ENCODE measurements around the gene PATJ. TPM values are rescaled to one million over a fixed set of nuclear protein-coding genes. Genes with fewer than 3 reads are reported as not detected.

The PATJ gene
- total RNA-seq, 1 donor from 2014 or later = 39.4 TPM

DNA sequence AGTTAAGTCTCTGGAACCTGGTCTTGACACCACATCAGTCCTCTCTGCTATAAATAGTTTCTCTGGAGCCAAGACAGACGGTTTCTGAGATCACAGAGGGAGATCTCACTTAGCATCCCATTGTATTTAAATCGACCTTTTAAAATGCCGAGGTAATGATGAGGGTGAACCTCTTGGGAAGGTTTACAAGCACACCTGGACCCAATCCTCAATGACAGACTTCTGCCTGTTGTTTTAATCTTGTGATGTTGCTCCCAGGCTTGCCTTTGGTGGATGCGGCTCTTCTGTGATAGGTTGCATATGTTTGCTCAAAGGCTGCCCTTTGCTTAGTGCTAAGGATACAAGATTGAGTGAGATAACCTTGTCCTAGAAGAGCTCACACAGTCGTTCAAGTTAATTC is 347.7 kb downstream of the PATJ start:
- H3K9me3 Mint-ChIP-seq = no peaks in the 10 kb centered on the region
- DNase-seq (ENCODE audit: extremely low spot score, unreplicated experiment) = no peak
- H3K27me3 Mint-ChIP-seq = no peaks in the 10 kb centered on the region
- TF ChIP-seq, protein P1, sequence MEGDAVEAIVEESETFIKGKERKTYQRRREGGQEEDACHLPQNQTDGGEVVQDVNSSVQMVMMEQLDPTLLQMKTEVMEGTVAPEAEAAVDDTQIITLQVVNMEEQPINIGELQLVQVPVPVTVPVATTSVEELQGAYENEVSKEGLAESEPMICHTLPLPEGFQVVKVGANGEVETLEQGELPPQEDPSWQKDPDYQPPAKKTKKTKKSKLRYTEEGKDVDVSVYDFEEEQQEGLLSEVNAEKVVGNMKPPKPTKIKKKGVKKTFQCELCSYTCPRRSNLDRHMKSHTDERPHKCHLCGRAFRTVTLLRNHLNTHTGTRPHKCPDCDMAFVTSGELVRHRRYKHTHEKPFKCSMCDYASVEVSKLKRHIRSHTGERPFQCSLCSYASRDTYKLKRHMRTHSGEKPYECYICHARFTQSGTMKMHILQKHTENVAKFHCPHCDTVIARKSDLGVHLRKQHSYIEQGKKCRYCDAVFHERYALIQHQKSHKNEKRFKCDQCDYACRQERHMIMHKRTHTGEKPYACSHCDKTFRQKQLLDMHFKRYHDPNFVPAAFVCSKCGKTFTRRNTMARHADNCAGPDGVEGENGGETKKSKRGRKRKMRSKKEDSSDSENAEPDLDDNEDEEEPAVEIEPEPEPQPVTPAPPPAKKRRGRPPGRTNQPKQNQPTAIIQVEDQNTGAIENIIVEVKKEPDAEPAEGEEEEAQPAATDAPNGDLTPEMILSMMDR (conservative IDR thresholded peaks at IDR 0.05) = no peak
- no peak overlapping the region for H3K4me3 Mint-ChIP-seq
- no peak overlapping the region for H3K27ac Mint-ChIP-seq
- no peaks in the 10 kb centered on the region for H3K4me1 Mint-ChIP-seq (ENCODE audit: unreplicated experiment)
- H3K36me3 Mint-ChIP-seq = peaks cover 14% of the 10 kb centered on the region

DNA sequence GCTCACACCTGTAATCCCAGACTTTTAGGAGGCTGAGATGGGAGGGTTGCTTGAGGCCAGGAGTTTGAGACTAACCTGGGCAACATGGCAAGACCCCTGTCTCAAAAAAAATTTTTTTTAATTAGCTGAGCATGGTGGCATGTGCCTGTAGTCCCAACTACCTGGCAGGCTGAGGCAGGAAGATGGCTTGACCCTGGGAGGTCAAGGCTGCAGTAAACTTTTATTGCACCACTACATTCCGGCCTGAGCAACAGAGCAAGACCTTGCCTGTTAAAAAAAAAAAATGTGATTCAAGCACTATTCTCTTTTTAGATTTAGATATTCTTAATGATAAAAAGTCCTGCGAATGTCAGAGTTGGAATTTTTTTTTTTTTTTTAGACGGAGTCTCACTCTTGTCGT is 349.8 kb downstream of the PATJ start:
- H3K27me3 Mint-ChIP-seq = no peaks in the 10 kb centered on the region
- H3K9me3 Mint-ChIP-seq = no peaks in the 10 kb centered on the region
- no peaks in the 10 kb centered on the region for H3K4me1 Mint-ChIP-seq (ENCODE audit: unreplicated experiment)
- H3K27ac Mint-ChIP-seq = no peak overlapping the region
- TF ChIP-seq, protein P1 (conservative IDR thresholded peaks at IDR 0.05) = no peak
- no peak for DNase-seq (ENCODE audit: extremely low spot score, unreplicated experiment)
- peaks cover 17% of the 10 kb centered on the region for H3K36me3 Mint-ChIP-seq
- H3K4me3 Mint-ChIP-seq = no peak overlapping the region

DNA sequence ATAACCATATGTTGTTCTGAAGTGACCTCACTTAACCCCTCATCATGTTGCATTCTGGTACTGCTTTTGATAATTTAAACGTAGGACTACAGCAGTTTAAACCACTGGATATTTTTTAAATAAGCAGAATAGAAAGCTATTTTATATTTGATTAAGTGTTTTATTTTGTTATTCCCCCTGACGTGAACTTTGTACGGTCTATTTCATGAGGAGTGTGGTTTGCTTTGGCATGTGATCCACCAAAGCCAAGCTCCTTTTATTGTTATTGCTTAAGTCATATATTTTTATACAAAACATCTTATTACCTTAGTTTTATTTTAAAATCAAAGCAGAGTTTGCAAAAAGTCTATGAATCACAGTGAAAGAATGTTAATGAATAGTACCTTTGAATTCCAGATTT is 351.0 kb downstream of the PATJ start:
- Mint-ChIP-seq H3K27ac (no peak overlapping the region), H3K4me1 (ENCODE audit: unreplicated experiment) (no peaks in the 10 kb centered on the region), H3K27me3 (no peaks in the 10 kb centered on the region), H3K4me3 (no peak overlapping the region), H3K36me3 (peaks cover 11% of the 10 kb centered on the region), H3K9me3 (no peaks in the 10 kb centered on the region)
- DNase-seq (ENCODE audit: extremely low spot score, unreplicated experiment) = no peak
- TF ChIP-seq, protein P1 (conservative IDR thresholded peaks at IDR 0.05) = no peak

DNA sequence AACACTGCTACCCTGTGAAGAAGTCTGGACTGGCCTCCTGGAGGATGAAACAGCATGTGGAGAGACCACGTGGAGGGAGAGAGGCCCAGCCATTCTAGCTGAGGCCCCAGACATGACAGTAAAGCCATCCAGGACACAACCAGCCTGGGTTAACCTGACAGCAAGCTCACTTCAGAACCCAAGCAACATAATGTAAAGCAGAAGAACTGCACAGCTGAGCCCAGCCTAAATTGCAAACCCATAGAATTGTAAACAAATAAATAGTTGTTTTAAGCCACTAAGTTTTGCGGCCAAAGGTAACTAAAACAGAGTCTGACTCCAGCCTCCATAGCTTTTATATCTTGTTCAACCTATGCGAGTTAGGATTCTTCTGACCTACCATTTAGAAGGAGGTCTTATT is 355.2 kb downstream of the PATJ start:
- Mint-ChIP-seq H3K9me3 (no peaks in the 10 kb centered on the region), H3K27ac (peak overlapping the region; percentile 62), H3K27me3 (no peaks in the 10 kb centered on the region), H3K4me3 (no peak overlapping the region), H3K4me1 (ENCODE audit: unreplicated experiment) (no peaks in the 10 kb centered on the region), H3K36me3 (peaks cover 13% of the 10 kb centered on the region)
- TF ChIP-seq, protein P1 (conservative IDR thresholded peaks at IDR 0.05) = no peak
- DNase-seq (ENCODE audit: extremely low spot score, unreplicated experiment) = no peak

GRCh38 chr1:62100442-62100841 is 358.2 kb downstream of the PATJ start:
- H3K36me3 Mint-ChIP-seq = peaks cover 17% of the 10 kb centered on the region
- TF ChIP-seq, protein P1 (conservative IDR thresholded peaks at IDR 0.05) = no peak
- peaks cover 5% of the 10 kb centered on the region for H3K4me1 Mint-ChIP-seq (ENCODE audit: unreplicated experiment)

GRCh38 chr1:62103846-62104245 is 361.6 kb downstream of the PATJ start:
- Mint-ChIP-seq H3K27ac (no peak overlapping the region), H3K36me3 (peaks cover 8% of the 10 kb centered on the region), H3K4me1 (ENCODE audit: unreplicated experiment) (peaks cover 5% of the 10 kb centered on the region), H3K4me3 (no peak overlapping the region), H3K27me3 (no peaks in the 10 kb centered on the region), H3K9me3 (no peaks in the 10 kb centered on the region)
- DNase-seq (ENCODE audit: extremely low spot score, unreplicated experiment) = no peak
- TF ChIP-seq, protein P1 (conservative IDR thresholded peaks at IDR 0.05) = no peak

More at GRCh38 chr1:62100442-62100841, 358.2 kb downstream of the PATJ start:
- DNase-seq (ENCODE audit: extremely low spot score, unreplicated experiment) = no peak
- no peak overlapping the region for H3K4me3 Mint-ChIP-seq
- H3K27me3 Mint-ChIP-seq = no peaks in the 10 kb centered on the region
- no peak overlapping the region for H3K27ac Mint-ChIP-seq
- H3K9me3 Mint-ChIP-seq = no peaks in the 10 kb centered on the region

All from type B pancreatic cell (in vitro differentiated cells).